HCT116 (cell line): ENCODE data around the gene CACNA1C. TPM values are rescaled to one million over a fixed set of nuclear protein-coding genes. Genes with fewer than 3 reads are reported as not detected.

Source experiments
- ATAC-seq: fragments of 200-7000 bp; cut with Tn5 transposase; 2 replicates; pipeline ENCODE4 v1.9.1; 2020; ENCODE audit warnings: mild to moderate bottlenecking, moderate library complexity
- BruUV-seq: library from RNA; stranded (reverse); fragments of 400-500 nt; replicated peaks from 2 replicates; lab custom pipeline; 2021; lab: Mats Ljungman, UMichigan
- CTCF ChIA-PET: fragments of 300-600 bp; sonication (Branson Sonifier 250); formaldehyde crosslinking; loops from one replicate; lab custom pipeline; 2021; ENCODE audit warnings: antibody characterized with exemption; lab: Charles Lee
- POLR2A ChIA-PET: fragments of 300-600, 350-600 bp; sonication (Branson Sonifier 250); formaldehyde crosslinking; loops from one replicate; lab custom pipeline; 2021; ENCODE audit warnings: antibody characterized with exemption; lab: Charles Lee
- RAD21 ChIA-PET, 2 experiments: fragments of 300-600 bp; sonication (Branson Sonifier 250); formaldehyde crosslinking; loops; one replicate each; lab custom pipeline; 2023; ENCODE audit warnings: low total read pairs in 2 of 2; ENCODE audit not compliant: uncharacterized antibody in 2 of 2, unreplicated experiment in 2 of 2, low non-redundant PET in 1 of 2; lab: Charles Lee
- DNase-seq: peaks from one replicate; pipeline ENCODE4 v3.0.0-alpha.2; 2010; ENCODE audit warnings: low read depth, low spot score
- H2AFZ ChIP-seq: fragments of 200-600 bp; shearing (Covaris generic), sonication (generic); 2 replicates; pipeline ENCODE4 v1.6.1; 2017; ENCODE audit warnings: low read depth, mixed run types, mixed read lengths, antibody characterized with exemption, low read length; ENCODE audit not compliant: poor library complexity, severe bottlenecking
- H3K27ac ChIP-seq: 2 replicates; pipeline ENCODE4 v1.5.1; 2012; ENCODE audit warnings: low read depth, low read length
- H3K27me3 ChIP-seq: fragments of 200-600 bp; sonication (generic); 2 replicates; pipeline ENCODE4 v1.6.1; 2016; ENCODE audit warnings: mixed run types, low read length, mixed read lengths; ENCODE audit not compliant: insufficient read depth
- H3K36me3 ChIP-seq, 2 experiments: fragments of 200-500 bp in 1 of 2; fragments of 200-600 bp in 1 of 2; sonication (Bioruptor generic) in 1 of 2; sonication (generic) in 1 of 2; 2 replicates each; pipeline versions ENCODE4 v1.5.1 to v1.6.1; 2014 to 2016; ENCODE audit warnings: low read length in 2 of 2, inconsistent platforms in 1 of 2, mixed read lengths in 1 of 2, mixed run types in 1 of 2; ENCODE audit not compliant: insufficient read depth in 2 of 2, control insufficient read depth in 1 of 2
- H3K4me1 ChIP-seq, 2 experiments: fragments of 200-600 bp in 1 of 2; sonication (generic) in 1 of 2; 2 replicates each; pipeline versions ENCODE4 v1.5.1 to v1.6.1; 2012 to 2017; ENCODE audit warnings: low read length in 2 of 2, inconsistent platforms in 1 of 2, mild to moderate bottlenecking in 1 of 2, mixed read lengths in 1 of 2, mixed run types in 1 of 2, moderate library complexity in 1 of 2; ENCODE audit not compliant: insufficient read depth in 2 of 2, control insufficient read depth in 1 of 2
- H3K4me2 ChIP-seq: fragments of 200-600 bp; sonication (generic); 2 replicates; pipeline ENCODE4 v1.6.1; 2017; ENCODE audit warnings: mixed run types, low read length, mixed read lengths
- H3K4me3 ChIP-seq, 2 experiments: fragments of 200-600 bp in 1 of 2; sonication (generic) in 1 of 2; replicated peaks in 1 of 2; 2 replicates each; pipeline ENCODE4 v1.5.1; 2011 to 2016; ENCODE audit warnings: low read length in 2 of 2, control low read depth in 1 of 2, low read depth in 1 of 2, mild to moderate bottlenecking in 1 of 2, mixed read lengths in 1 of 2, mixed run types in 1 of 2
- H3K79me2 ChIP-seq: fragments of 200-600 bp; sonication (generic); 2 replicates; pipeline ENCODE4 v1.6.1; 2017; ENCODE audit warnings: mild to moderate bottlenecking, mixed run types, low read length, moderate library complexity, mixed read lengths; ENCODE audit not compliant: insufficient read depth
- H3K9ac ChIP-seq: fragments of 200-600 bp; sonication (generic); 2 replicates; pipeline ENCODE4 v1.6.1; 2016; ENCODE audit warnings: low read length, mixed read lengths
- H3K9me2 ChIP-seq: fragments of 200-600 bp; sonication (generic), shearing (Covaris generic); 2 replicates; pipeline ENCODE4 v1.6.1; 2017; ENCODE audit warnings: mixed run types, mild to moderate bottlenecking, moderate library complexity; ENCODE audit not compliant: insufficient read depth
- H3K9me3 ChIP-seq, 2 experiments: fragments of 200-500 bp in 1 of 2; fragments of 200-600 bp in 1 of 2; sonication (Bioruptor generic) in 1 of 2; sonication (generic) in 1 of 2; 2 replicates each; pipeline ENCODE4 v1.6.1; 2014 to 2017; ENCODE audit warnings: low read length in 2 of 2, mixed read lengths in 2 of 2, inconsistent platforms in 1 of 2, low read depth in 1 of 2, mild to moderate bottlenecking in 1 of 2, mixed run types in 1 of 2, moderate library complexity in 1 of 2; ENCODE audit not compliant: control insufficient read depth in 1 of 2, insufficient read depth in 1 of 2
- H4K20me1 ChIP-seq: fragments of 200-600 bp; sonication (generic), shearing (Covaris generic); 2 replicates; pipeline ENCODE4 v1.6.1; 2017; ENCODE audit warnings: mixed run types, mild to moderate bottlenecking, moderate library complexity; ENCODE audit not compliant: insufficient read depth
- CBX3 ChIP-seq: IDR thresholded peaks from 2 replicates; pipeline ENCODE4 v1.6.1; 2012; ENCODE audit warnings: low read depth
- CEBPB ChIP-seq: IDR thresholded peaks from 2 replicates; pipeline ENCODE4 v1.6.1; 2012; ENCODE audit warnings: low read depth
- EGR1 ChIP-seq: IDR thresholded peaks from 2 replicates; pipeline ENCODE4 v1.6.1; 2012; ENCODE audit warnings: low read depth
- ELF1 ChIP-seq: IDR thresholded peaks from 2 replicates; pipeline ENCODE4 v1.6.1; 2012; ENCODE audit warnings: low read depth, borderline replicate concordance
- EZH2phosphoT487 ChIP-seq: fragments of 200-600 bp; IDR thresholded peaks from 2 replicates; pipeline ENCODE4 v1.6.1; 2018; ENCODE audit warnings: antibody characterized with exemption, borderline replicate concordance
- FOSL1 ChIP-seq: IDR thresholded peaks from 2 replicates; pipeline ENCODE4 v1.6.1; 2012; ENCODE audit warnings: low read depth
- JUND ChIP-seq: IDR thresholded peaks from 2 replicates; pipeline ENCODE4 v1.6.1; 2012
- POLR2A ChIP-seq: IDR thresholded peaks from 2 replicates; pipeline ENCODE4 v1.7.0; 2011; ENCODE audit warnings: borderline replicate concordance; ENCODE audit not compliant: insufficient read depth, insufficient read length; ENCODE audit errors: extremely low read depth
- POLR2AphosphoS5 ChIP-seq: IDR thresholded peaks from 2 replicates; pipeline ENCODE4 v1.6.1; 2011; ENCODE audit warnings: mild to moderate bottlenecking, low read depth, low read length, moderate library complexity
- RAD21 ChIP-seq: IDR thresholded peaks from 2 replicates; pipeline ENCODE4 v1.6.1; 2012; ENCODE audit warnings: low read depth, mild to moderate bottlenecking
- SIN3A ChIP-seq: IDR thresholded peaks from 2 replicates; pipeline ENCODE4 v1.6.1; 2012; ENCODE audit warnings: low read depth
- SP1 ChIP-seq: IDR thresholded peaks from 2 replicates; pipeline ENCODE4 v1.6.1; 2012; ENCODE audit warnings: low read depth
- SRF ChIP-seq: IDR thresholded peaks from 2 replicates; pipeline ENCODE4 v1.6.1; 2012; ENCODE audit warnings: low read depth
- TCF7L2 ChIP-seq: IDR thresholded peaks from 2 replicates; pipeline ENCODE4 v1.7.0; 2011; ENCODE audit warnings: borderline replicate concordance, inconsistent platforms; ENCODE audit not compliant: insufficient read depth, insufficient read length; ENCODE audit errors: extremely low read depth
- YY1 ChIP-seq: IDR thresholded peaks from 2 replicates; pipeline ENCODE4 v1.6.1; 2011; ENCODE audit warnings: low read length, low read depth, moderate library complexity, mild to moderate bottlenecking; ENCODE audit not compliant: insufficient replicate concordance; ENCODE audit errors: extremely low read depth
- ZFX ChIP-seq: fragments of 450-650 bp; IDR thresholded peaks from 2 replicates; pipeline ENCODE4 v1.6.1; 2017
- intact Hi-C: fragments of 100-400 bp; cut with micrococcal nuclease; formaldehyde crosslinking; loops from 2 replicates; pipeline ENCODE4 v1.10.0; 2022
- total RNA-seq: library from RNA; stranded (reverse); gene quantifications from one replicate; pipeline ENCODE4 v1.2.1, GENCODE V29; 2021; ENCODE audit not compliant: unreplicated experiment
- TF ChIP-seq, protein P1 (sequence below): IDR thresholded peaks from 2 replicates; pipeline ENCODE4 v1.6.1; 2011; ENCODE audit warnings: mild to moderate bottlenecking, low read length, moderate library complexity; ENCODE audit not compliant: insufficient replicate concordance; ENCODE audit errors: extremely low read depth
- TF ChIP-seq, protein P2 (sequence below): IDR thresholded peaks from 2 replicates; pipeline ENCODE4 v1.6.1; 2012; ENCODE audit warnings: low read depth
- TF ChIP-seq, protein P3 (sequence below): IDR thresholded peaks from 2 replicates; pipeline ENCODE4 v1.6.1; 2012
- TF ChIP-seq, protein P4 (sequence below), 3 experiments: fragments of 200-600 bp in 1 of 3; sonication (generic) in 1 of 3; IDR thresholded peaks in 2 of 3; conservative IDR thresholded peaks in 1 of 3; 2 replicates each; pipeline ENCODE4 v1.5.1; 2012 to 2017; ENCODE audit warnings: low read depth in 2 of 3, low read length in 2 of 3, antibody characterized with exemption in 1 of 3, borderline replicate concordance in 1 of 3, control low read depth in 1 of 3, mild to moderate bottlenecking in 1 of 3, mixed read lengths in 1 of 3, mixed run types in 1 of 3, moderate library complexity in 1 of 3; ENCODE audit not compliant: insufficient read depth in 1 of 3

Gene CACNA1C
- total RNA-seq, 1 experiment from 2014 or later: 0.05 TPM

DNA sequence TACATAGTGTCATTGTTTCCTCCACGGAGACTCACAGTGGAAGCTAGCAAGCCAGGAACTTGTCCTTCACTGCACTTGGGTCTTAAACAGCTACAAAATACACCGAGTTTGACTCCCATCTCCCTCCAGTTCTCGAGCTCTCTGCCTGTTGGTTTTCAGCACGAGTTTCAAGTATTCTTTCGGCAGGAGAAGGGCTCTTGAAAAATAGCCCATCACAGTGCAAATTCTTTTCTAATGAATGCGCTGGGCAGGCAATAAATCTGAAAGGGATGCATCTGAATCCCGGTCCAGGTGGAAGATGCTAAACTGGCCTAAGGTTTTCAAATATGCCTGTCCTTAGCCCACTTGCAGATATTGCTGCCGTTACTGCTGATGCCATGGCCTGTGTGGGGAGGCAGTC lies 173.9 kb downstream of the CACNA1C start:
- ChIA-PET RAD21 (no interaction called here), CTCF (no interaction called here), POLR2A (no interaction called here)
- Histone ChIP-seq H3K27me3 (0 out of 2 replicates have a peak, but pooled peaks cover 6% of the 10 kb centered on the region), H3K27ac (no peak overlapping the region), H3K9me2 (no peaks in the 10 kb centered on the region), H3K9ac (no peak overlapping the region), H4K20me1 (no peaks in the 10 kb centered on the region), H3K9me3 (no peaks in the 10 kb centered on the region), H3K4me1 (no peaks in the 10 kb centered on the region), H3K36me3 (no peaks in the 10 kb centered on the region), H2AFZ (no peak overlapping the region), H3K4me3 (no peak overlapping the region), H3K4me2 (no peak overlapping the region), H3K79me2 (no peaks in the 10 kb centered on the region)
- intact Hi-C loops: no loop called here
- DNase-seq: no peak
- no peak for ATAC-seq
- TF ChIP-seq JUND (no peak), FOSL1 (no peak), POLR2AphosphoS5 (no peak), POLR2A (no peak), ZFX (no peak), CEBPB (no peak), CBX3 (no peak), RAD21 (no peak), YY1 (no peak), EZH2phosphoT487 (no peak), ELF1 (no peak), TCF7L2 (no peak), SIN3A (no peak), SRF (no peak), SP1 (no peak), EGR1 (no peak)
- TF ChIP-seq, protein P1, sequence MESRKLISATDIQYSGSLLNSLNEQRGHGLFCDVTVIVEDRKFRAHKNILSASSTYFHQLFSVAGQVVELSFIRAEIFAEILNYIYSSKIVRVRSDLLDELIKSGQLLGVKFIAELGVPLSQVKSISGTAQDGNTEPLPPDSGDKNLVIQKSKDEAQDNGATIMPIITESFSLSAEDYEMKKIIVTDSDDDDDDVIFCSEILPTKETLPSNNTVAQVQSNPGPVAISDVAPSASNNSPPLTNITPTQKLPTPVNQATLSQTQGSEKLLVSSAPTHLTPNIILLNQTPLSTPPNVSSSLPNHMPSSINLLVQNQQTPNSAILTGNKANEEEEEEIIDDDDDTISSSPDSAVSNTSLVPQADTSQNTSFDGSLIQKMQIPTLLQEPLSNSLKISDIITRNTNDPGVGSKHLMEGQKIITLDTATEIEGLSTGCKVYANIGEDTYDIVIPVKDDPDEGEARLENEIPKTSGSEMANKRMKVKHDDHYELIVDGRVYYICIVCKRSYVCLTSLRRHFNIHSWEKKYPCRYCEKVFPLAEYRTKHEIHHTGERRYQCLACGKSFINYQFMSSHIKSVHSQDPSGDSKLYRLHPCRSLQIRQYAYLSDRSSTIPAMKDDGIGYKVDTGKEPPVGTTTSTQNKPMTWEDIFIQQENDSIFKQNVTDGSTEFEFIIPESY: no peak
- TF ChIP-seq, protein P2, sequence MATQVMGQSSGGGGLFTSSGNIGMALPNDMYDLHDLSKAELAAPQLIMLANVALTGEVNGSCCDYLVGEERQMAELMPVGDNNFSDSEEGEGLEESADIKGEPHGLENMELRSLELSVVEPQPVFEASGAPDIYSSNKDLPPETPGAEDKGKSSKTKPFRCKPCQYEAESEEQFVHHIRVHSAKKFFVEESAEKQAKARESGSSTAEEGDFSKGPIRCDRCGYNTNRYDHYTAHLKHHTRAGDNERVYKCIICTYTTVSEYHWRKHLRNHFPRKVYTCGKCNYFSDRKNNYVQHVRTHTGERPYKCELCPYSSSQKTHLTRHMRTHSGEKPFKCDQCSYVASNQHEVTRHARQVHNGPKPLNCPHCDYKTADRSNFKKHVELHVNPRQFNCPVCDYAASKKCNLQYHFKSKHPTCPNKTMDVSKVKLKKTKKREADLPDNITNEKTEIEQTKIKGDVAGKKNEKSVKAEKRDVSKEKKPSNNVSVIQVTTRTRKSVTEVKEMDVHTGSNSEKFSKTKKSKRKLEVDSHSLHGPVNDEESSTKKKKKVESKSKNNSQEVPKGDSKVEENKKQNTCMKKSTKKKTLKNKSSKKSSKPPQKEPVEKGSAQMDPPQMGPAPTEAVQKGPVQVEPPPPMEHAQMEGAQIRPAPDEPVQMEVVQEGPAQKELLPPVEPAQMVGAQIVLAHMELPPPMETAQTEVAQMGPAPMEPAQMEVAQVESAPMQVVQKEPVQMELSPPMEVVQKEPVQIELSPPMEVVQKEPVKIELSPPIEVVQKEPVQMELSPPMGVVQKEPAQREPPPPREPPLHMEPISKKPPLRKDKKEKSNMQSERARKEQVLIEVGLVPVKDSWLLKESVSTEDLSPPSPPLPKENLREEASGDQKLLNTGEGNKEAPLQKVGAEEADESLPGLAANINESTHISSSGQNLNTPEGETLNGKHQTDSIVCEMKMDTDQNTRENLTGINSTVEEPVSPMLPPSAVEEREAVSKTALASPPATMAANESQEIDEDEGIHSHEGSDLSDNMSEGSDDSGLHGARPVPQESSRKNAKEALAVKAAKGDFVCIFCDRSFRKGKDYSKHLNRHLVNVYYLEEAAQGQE: no peak
- TF ChIP-seq, protein P3, sequence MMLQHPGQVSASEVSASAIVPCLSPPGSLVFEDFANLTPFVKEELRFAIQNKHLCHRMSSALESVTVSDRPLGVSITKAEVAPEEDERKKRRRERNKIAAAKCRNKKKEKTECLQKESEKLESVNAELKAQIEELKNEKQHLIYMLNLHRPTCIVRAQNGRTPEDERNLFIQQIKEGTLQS: no peak
- TF ChIP-seq, protein P4, sequence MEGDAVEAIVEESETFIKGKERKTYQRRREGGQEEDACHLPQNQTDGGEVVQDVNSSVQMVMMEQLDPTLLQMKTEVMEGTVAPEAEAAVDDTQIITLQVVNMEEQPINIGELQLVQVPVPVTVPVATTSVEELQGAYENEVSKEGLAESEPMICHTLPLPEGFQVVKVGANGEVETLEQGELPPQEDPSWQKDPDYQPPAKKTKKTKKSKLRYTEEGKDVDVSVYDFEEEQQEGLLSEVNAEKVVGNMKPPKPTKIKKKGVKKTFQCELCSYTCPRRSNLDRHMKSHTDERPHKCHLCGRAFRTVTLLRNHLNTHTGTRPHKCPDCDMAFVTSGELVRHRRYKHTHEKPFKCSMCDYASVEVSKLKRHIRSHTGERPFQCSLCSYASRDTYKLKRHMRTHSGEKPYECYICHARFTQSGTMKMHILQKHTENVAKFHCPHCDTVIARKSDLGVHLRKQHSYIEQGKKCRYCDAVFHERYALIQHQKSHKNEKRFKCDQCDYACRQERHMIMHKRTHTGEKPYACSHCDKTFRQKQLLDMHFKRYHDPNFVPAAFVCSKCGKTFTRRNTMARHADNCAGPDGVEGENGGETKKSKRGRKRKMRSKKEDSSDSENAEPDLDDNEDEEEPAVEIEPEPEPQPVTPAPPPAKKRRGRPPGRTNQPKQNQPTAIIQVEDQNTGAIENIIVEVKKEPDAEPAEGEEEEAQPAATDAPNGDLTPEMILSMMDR (IDR thresholded peaks at IDR 0.05 in 2 of 3, conservative IDR thresholded peaks at IDR 0.05 in 1 of 3; ENCODE audit: borderline replicate concordance in 1 of 3, insufficient read depth in 1 of 3, low read depth in 2 of 3, low read length in 2 of 3): no peak
- BruUV-seq: no TSS peak
